ENCODE measurements around the gene MRPS33.
"Not testable (repeated sequence)": the region's sequence is repeated elsewhere in the genome, so short reads cannot be mapped to it uniquely, and the experiment has no call there.

MRPS33 gene

DNA sequence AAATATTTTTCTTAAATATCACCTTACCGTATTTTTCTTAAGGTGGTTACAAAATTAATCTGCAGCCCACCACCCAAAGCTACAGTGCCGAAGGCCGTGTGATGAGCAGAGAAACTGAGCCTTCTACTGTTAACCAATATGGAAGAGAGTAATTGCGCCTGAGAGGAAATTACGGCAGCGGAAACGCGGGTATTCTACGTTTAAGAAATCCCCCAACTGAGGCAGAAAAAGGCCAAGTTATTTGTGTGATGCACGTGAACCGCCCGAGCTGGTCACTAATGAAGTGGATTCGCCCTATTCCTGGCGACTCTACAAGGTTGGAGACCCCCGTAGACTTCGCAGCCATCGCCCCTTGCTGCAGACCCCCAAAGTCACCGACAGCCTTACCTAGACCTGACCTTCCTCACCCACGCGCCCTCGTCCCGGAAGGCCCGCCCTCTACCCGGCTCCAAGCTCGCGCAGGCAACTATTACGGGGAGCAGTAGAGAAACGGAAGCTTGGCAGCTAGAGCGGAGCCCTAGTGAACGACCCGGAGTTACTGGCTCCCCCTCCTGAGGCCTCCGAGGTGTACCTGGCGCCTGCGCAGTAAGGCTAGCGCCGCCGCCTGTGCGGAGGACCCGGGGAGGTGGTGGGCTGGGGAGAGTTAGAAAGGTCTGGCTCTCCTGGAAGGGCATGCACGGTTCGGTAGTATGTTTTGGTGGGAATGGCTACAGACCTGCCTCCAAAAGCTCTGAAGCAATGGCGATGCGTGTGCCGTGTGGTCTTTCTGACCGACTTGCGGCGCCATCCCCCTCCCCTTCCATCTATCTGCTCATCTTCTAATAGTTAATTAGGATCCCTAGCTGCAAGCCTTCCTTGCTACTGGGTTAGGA, at the start of gene MRPS33:
Gene MRPS33, minus strand, starts transcription at position 429 of the 872 bp plus-strand sequence. CDS start 4,319 bp downstream, outside the sequence.
- DNase-seq (ENCODE audit: low read depth) = peak; percentile 96

DNA sequence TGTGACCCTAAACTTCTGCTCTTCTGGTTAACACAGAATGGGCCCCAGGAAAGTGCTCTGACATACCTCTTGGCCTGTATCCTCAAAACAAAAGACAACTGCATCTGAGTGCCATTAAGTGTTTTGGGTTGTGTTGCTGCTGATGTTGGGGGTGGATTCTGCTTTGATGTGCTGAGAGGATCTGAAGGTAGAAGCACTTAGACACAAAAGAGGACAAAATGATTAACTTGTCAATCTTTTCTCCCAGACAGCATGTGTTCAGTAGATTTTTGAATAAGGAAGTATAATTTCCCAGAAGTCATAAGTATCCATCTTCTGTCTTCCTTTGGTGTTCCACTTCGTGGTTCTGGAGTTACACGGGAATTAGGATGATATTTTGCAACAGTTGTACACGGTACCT, 43.0 kb upstream of the MRPS33 start:
- no peak for DNase-seq (ENCODE audit: low read depth)

DNA sequence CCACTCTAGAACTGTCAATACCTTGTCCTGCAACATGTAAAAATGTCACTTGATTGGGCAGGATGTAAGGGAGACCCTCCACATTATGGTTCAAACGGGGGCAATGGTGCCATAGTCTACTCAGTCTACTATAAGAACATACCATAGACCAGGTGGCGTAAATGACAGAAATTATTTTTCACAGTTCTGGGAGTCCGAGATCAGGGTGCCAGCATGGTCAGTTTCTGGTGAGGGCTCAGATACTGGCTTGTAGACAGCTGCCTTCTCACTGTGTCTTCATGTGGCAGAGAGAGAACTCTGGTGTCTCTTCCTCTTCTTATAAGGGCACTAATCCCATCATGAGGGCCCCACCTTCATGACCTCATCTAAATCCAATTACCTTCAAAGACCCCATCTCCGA, 40.4 kb upstream of the MRPS33 start:
- no peak for DNase-seq (ENCODE audit: low read depth)

DNA sequence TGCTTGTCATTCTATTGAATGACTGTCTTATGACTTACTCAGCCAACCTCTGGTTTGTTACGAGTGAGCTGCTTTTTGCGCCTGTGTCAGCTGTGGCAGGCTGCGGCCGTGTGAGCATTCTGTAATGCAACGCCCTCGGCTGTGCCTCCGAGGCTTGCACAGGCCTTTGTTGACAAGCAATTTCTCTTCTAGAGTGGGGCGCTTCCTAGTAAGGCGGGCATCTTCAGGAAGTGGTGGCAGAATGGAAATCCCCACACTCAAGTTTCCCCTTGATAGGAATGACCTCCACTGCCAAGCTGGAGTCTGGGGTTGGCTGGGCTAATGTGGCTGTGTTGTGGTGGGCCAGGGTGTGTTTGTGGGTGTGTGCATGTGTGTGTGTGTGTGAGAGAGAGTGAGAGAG, 38.9 kb upstream of the MRPS33 start:
- DNase-seq (ENCODE audit: low read depth) = peak; percentile 29

- DNase-seq (ENCODE audit: low read depth) = peak; percentile 46
Observed at GRCh38 chr7:141045842-141046620, 31.3 kb upstream of the MRPS33 start.

DNA sequence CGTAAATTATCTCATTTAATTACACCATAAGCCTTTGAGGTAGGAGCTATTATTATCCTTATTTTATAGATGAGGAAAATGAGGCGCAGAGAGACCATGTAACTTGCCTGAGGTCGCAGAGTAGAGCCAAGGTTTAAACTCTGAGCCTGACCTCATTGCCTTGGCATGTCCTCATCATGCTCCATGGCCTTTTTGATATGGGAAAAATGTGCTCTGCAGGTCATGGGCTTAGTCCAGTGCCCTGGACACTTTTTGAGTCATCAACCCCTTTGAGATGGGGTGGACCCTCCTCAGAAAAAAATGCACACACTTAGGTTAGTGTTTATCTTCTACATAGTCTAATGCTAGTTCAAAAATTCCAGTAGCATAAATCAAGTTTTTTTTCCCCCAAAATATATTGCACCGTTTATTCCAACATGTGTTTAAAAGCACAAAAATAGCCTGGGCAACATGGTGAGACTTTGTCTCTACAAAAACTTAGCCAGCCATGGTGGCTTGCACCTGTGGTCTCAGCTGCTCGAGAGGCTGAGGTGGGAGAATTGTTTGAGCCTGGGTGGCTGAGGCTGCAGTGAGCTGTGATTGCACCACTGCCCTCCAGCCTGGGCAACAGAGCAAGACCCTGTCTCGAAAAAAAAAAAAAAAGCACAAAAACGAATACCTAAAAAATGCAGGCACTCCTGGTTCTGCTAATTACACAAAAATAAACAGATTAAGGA, 30.5 kb upstream of the MRPS33 start:
- peak; percentile 60 for DNase-seq (ENCODE audit: low read depth)

DNA sequence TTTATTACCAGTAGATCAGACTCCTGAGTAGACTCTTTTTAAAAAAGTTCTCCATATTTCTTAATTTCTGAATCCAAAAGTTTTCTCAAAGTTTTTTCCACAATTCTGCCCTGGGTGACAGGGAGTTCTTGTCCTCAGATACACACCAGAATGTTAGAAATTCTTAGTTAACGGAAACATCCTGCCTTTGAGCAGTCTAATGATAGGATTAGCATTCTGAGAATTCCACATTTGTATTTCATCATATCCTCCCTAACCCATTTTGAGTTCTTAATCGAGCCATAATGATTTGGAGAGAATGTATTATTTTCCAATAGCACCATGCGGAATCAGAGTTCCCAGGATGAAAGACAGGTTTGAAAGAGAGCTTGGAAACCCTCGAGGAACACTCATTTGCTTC, 28.9 kb upstream of the MRPS33 start:
- DNase-seq (ENCODE audit: low read depth) = no peak

GRCh38 chr7:141042222-141043193, 27.8 kb upstream of the MRPS33 start:
- DNase-seq (ENCODE audit: low read depth) = no peak

GRCh38 chr7:141039376-141039775, 24.6 kb upstream of the MRPS33 start:
- DNase-seq (ENCODE audit: low read depth) = no peak

DNA sequence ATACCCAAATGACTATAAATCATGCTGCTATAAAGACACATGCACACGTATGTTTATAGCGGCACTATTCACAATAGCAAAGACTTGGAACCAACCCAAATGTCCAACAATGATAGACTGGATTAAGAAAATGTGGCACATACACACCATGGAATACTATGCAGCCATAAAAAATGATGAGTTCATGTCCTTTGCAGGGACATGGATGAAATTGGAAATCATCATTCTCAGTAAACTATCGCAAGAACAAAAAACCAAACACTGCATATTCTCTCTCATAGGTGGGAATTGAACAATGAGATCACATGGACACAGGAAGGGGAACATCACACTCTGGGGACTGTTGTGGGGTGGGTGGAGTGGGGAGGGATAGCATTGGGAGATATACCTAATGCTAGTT, 23.3 kb upstream of the MRPS33 start:
- not testable (repeated sequence) for DNase-seq (ENCODE audit: low read depth)

DNA sequence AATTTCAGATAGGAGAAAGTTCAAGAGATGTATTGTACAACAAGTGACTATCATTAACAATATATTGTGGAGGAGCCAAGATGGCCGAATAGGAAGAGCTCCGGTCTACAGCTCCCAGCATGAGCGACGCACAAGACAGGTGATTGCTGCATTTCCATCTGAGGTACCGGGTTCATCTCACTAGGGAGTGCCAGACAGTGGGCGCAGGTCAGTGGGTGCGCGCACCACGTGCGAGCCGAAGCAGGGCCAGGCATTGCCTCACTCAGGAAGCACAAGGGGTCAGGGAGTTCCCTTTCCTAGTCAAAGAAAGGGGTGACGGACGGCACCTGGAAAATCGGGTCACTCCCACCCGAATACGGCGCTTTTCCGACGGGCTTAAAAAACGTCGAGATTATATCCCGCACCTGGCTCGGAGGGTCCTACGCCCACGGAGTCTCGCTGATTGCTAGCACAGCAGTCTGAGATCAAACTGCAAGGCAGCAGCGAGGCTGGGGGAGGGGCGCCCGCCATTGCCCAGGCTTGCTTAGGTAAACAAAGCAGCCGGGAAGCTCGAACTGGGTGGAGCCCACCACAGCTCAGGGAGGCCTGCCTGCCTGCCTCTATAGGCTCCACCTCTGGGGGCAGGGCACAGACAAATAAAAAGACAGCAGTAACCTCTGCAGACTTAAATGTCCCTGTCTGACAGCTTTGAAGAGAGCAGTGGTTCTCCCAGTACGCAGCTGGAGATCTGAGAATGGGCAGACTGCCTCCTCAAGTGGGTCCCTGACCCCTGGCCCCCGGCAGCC, 18.0 kb upstream of the MRPS33 start:
- not testable (repeated sequence) for DNase-seq (ENCODE audit: low read depth)

DNA sequence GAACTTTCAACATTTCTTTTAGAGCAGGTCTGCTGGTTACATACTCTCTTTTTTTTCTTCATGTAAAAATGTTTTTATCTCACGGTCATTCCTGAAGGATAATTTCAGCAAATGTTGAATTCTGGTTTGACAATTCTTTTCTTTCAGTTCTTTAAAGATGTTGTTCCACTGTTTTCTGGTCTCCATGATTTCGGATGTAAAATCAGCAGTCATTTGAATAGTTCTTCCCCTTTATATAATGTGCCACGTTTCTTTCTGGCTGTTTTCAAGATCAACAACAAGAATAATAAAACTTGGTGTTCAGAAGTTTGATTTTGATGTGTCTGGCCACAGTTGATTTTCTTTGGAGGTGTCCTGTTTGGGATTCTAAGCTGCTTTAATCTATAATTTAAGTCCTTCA, 14.0 kb upstream of the MRPS33 start:
- no peak for DNase-seq (ENCODE audit: low read depth)

GRCh38 chr7:141027043-141027442, 12.3 kb upstream of the MRPS33 start:
- no peak for DNase-seq (ENCODE audit: low read depth)

DNA sequence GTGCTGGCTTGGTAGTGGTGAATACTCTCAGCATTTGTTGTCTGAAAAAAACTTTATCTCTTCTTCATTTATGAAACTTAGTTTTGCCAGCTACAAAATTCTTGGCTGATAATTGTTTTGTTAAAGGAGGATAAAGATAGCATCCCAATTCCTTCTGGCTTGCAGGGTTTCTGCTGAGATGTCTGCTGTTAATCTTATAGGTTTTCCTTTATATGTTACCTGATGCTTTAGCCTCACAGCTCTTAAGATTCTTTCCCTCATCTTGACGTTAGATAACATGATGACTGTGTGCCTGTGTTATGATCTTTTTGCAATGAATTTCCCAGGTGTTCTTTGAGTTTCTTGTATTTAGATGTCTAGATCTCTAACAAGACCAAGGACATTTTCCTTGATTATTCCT, 9.9 kb upstream of the MRPS33 start:
- no peak for DNase-seq (ENCODE audit: low read depth)

DNA sequence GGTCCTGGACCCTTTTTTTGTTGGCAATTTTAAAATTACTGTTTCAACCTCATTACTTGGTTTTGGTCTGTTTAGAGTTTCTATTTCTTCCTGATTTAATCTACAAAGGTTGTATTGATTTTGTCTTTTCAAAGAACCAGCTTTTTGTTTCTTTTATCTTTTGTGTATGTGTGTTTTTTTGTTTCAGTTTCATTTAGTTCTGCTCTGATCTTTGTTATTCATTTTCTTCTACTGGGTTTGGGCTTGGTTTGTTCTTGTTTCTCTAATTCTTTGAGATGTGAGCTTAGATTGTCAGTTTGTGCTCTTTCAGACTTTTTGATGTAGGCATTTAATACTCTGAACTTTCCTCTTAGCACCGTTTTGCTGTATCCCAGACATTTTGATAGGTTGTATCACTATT, 8.5 kb upstream of the MRPS33 start:
- DNase-seq (ENCODE audit: low read depth) = no peak

GRCh38 chr7:141017555-141017954, 2.8 kb upstream of the MRPS33 start:
- DNase-seq (ENCODE audit: low read depth) = no peak

GRCh38 chr7:141016349-141016748, 1.6 kb upstream of the MRPS33 start:
- DNase-seq (ENCODE audit: low read depth) = no peak

GRCh38 chr7:141014125-141014523, 628 bp downstream of the MRPS33 start:
- DNase-seq (ENCODE audit: low read depth) = peak; percentile 30

DNA sequence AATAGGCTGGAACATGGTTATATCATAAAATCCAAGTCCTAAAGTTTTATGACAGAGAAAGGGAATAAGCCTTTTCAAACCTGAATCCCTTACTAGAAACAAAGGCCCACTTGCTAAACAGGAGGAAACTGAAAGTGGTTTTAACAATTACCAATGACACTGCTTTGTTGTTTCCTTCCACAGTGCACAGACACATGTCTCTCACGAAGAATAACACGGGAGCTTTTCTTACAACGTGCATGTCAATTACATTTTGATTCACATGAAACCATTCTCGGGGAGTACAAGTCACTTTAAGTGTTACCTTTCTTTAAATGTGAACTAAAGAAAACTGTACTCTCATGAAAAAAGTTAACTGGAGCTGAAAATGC, 1.4 kb downstream of the MRPS33 start:
- no peak for DNase-seq (ENCODE audit: low read depth)

GRCh38 chr7:141012696-141013344, 1.9 kb downstream of the MRPS33 start:
- DNase-seq (ENCODE audit: low read depth) = peak; percentile 64
